Parathyroid adenoma (tissue), 2 donors: ENCODE results near the gene TMEM208.

Experiments
- H2AFZ ChIP-seq: fragments of 300-600 bp; sonication (generic); one replicate; pipeline ENCODE4 v1.7.0; 2017; ENCODE audit warnings: antibody characterized with exemption, mild to moderate bottlenecking
- H3K27ac ChIP-seq: fragments of 300-600 bp; sonication (generic); one replicate; pipeline ENCODE4 v1.7.0; 2017
- H3K27me3 ChIP-seq: fragments of 300-600 bp; sonication (generic); one replicate; pipeline ENCODE4 v1.7.0; 2017; ENCODE audit warnings: low read length; ENCODE audit not compliant: control insufficient read depth, insufficient read depth
- H3K36me3 ChIP-seq: fragments of 300-600 bp; sonication (generic); one replicate; pipeline ENCODE4 v1.7.0; 2017; ENCODE audit warnings: low read length; ENCODE audit not compliant: control insufficient read depth, insufficient read depth
- H3K4me1 ChIP-seq: fragments of 300-600 bp; sonication (generic); one replicate; pipeline ENCODE4 v1.7.0; 2017; ENCODE audit warnings: control low read depth
- H3K4me2 ChIP-seq: fragments of 300-600 bp; sonication (generic); one replicate; pipeline ENCODE4 v1.7.0; 2017; ENCODE audit warnings: low read length
- H3K4me3 ChIP-seq: fragments of 300-600 bp; sonication (generic); one replicate; pipeline ENCODE4 v1.7.0; 2017; ENCODE audit warnings: low read depth, low read length
- H3K79me2 ChIP-seq: fragments of 300-600 bp; sonication (generic); one replicate; pipeline ENCODE4 v1.7.0; 2017; ENCODE audit warnings: control low read depth
- H3K9ac ChIP-seq: fragments of 300-600 bp; sonication (generic); one replicate; pipeline ENCODE4 v1.7.0; 2017; ENCODE audit warnings: mild to moderate bottlenecking
- H3K9me3 ChIP-seq: fragments of 300-600 bp; sonication (generic); one replicate; pipeline ENCODE4 v1.7.0; 2017; ENCODE audit warnings: low read length; ENCODE audit not compliant: control insufficient read depth
- TF ChIP-seq, protein P1 (sequence below): fragments of 300-600 bp; sonication (generic); IDR thresholded peaks from one replicate; pipeline ENCODE4 v1.7.0; 2017; ENCODE audit warnings: antibody characterized with exemption, mild to moderate bottlenecking
- donor health status: primary hyperparathyroidism.

TMEM208 gene

DNA sequence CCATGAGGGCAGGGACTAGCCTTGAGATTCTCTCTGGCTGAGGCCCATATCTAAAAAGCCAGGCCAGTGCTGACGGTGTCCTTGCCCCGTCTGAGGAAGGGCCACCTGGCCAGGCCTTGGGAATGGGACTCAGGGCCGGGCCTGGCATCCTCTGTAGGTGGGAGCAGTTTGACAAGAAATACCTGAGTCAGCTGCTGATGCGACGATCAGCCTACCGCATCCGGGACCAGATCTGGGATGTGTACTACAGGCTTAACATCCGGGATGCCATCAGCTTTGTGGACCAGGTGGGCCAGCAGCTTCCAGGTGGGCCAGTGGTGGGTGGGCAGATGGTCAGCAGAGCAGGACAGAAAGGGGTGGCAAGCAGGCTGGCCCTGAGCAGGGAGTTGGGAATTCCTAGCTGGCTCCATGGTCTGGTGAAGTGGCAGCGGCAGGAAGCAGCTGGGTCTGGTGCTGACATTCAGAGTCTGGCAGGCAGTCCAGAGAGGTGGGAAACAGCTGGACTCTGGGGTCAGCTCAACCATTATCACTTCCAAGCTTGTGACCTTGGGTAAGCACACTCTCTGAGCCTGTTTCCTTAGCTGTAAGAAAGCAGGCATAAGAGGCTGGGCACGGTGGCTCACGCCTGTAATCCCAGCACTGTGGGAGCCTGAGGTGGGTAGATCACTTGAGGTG, 31.4 kb downstream of the TMEM208 start:
- H2AFZ ChIP-seq = peak overlapping the region; percentile 64
- H3K4me3 ChIP-seq = no peak overlapping the region
- TF ChIP-seq, protein P1, sequence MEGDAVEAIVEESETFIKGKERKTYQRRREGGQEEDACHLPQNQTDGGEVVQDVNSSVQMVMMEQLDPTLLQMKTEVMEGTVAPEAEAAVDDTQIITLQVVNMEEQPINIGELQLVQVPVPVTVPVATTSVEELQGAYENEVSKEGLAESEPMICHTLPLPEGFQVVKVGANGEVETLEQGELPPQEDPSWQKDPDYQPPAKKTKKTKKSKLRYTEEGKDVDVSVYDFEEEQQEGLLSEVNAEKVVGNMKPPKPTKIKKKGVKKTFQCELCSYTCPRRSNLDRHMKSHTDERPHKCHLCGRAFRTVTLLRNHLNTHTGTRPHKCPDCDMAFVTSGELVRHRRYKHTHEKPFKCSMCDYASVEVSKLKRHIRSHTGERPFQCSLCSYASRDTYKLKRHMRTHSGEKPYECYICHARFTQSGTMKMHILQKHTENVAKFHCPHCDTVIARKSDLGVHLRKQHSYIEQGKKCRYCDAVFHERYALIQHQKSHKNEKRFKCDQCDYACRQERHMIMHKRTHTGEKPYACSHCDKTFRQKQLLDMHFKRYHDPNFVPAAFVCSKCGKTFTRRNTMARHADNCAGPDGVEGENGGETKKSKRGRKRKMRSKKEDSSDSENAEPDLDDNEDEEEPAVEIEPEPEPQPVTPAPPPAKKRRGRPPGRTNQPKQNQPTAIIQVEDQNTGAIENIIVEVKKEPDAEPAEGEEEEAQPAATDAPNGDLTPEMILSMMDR = no peak
- peak overlapping the region; percentile 32 for H3K27ac ChIP-seq
- H3K27me3 ChIP-seq = no peaks in the 10 kb centered on the region
- H3K9me3 ChIP-seq = no peaks in the 10 kb centered on the region
- H3K4me1 ChIP-seq = peaks cover 12% of the 10 kb centered on the region
- no peak overlapping the region for H3K9ac ChIP-seq
- no peaks in the 10 kb centered on the region for H3K79me2 ChIP-seq
- H3K36me3 ChIP-seq = no peaks in the 10 kb centered on the region
- H3K4me2 ChIP-seq = no peak overlapping the region

DNA sequence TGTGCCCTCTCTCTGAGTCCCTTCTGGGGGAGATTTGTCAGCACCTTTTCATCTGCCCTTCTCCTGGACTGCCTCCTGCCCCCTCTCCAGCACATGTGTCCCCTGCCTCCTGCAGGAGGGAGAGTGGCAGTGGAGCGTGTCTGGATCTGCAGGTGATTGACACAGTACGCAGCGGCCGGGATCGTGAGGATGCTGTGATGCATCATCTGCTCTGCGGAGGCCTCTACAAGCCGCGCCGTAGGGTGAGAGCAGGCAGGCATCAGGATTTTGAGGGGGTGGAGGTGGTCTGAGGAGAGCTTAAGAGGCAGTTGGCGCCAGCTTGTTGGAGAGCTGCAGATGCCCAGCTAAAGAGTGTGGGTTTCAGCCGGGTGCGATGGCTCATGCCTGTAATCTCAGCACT, 32.8 kb downstream of the TMEM208 start:
- H3K36me3 ChIP-seq = no peaks in the 10 kb centered on the region

DNA sequence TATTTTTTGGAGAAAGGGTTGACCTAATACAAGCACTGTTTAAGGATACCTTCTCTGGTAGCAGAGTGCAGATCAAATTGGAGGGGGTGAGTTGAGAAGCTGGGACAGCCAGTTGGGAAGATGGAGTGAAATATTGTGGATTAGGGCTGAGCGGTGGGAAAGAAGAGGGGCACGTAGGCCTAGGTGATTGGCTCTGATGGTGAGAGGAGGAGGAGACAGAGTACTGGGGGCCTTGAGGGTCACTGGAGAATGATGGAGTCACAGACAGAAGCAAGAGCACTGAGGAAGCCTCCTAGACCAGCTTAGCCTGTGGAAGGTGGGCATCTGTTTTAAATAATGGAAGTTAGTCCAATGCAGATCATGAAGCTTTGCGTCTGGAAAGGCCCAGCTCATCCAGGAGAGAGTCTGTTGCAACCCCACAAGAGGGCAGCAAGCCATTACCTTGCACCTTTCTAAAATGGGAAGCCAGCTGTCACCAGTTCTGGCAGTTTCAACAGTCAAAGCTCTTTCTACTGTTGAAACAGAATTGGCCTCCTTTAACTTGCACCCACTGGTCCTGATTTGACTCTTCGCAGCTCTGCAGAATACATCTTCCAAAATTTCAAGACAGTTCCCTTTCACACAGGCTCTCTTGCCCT, 33.6 kb downstream of the TMEM208 start:
- Histone ChIP-seq H3K4me2 (no peak overlapping the region), H2AFZ (peak overlapping the region; percentile 72), H3K9ac (no peak overlapping the region), H3K79me2 (no peaks in the 10 kb centered on the region), H3K36me3 (no peaks in the 10 kb centered on the region), H3K9me3 (no peaks in the 10 kb centered on the region), H3K27me3 (no peaks in the 10 kb centered on the region), H3K27ac (no peak overlapping the region), H3K4me1 (peaks cover 12% of the 10 kb centered on the region), H3K4me3 (no peak overlapping the region)
- TF ChIP-seq, protein P1 = peak; percentile 66

More for the DNA sequence above, 32.8 kb downstream of the TMEM208 start:
- Histone ChIP-seq H3K4me2 (no peak overlapping the region), H3K79me2 (no peaks in the 10 kb centered on the region), H3K9ac (no peak overlapping the region), H2AFZ (no peak overlapping the region), H3K9me3 (no peaks in the 10 kb centered on the region), H3K4me3 (no peak overlapping the region), H3K27me3 (no peaks in the 10 kb centered on the region), H3K4me1 (peaks cover 12% of the 10 kb centered on the region), H3K27ac (no peak overlapping the region)
- TF ChIP-seq, protein P1 = no peak

DNA sequence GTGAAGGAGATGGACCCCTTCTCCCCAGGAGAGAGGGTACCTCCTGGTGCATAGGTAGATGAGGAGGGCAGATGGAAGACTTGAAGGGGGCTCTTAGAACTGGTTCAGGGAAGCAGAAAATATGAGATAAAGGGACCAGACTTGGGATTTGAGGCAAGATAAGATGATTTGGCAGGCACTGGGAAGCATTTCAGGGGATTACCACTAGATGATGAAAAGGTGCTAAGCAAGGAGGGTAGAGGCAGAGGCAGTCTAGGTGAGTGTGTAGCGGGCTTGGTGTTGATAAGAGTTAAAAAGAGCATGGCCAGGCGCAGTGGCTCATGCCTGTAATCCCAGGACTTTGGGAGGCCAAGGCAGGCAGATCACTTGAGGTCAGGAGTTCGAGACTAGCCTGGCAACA, 36.3 kb downstream of the TMEM208 start:
- no peak overlapping the region for H3K9ac ChIP-seq
- H2AFZ ChIP-seq = no peak overlapping the region
- H3K4me3 ChIP-seq = no peak overlapping the region
- TF ChIP-seq, protein P1 = no peak
- no peaks in the 10 kb centered on the region for H3K36me3 ChIP-seq
- H3K4me2 ChIP-seq = no peak overlapping the region
- no peak overlapping the region for H3K27ac ChIP-seq
- no peaks in the 10 kb centered on the region for H3K9me3 ChIP-seq
- no peaks in the 10 kb centered on the region for H3K79me2 ChIP-seq
- no peaks in the 10 kb centered on the region for H3K27me3 ChIP-seq
- peaks cover 8% of the 10 kb centered on the region for H3K4me1 ChIP-seq
